K562 (cell line): ENCODE results near the gene RASD1. TPM values are rescaled to one million over a fixed set of nuclear protein-coding genes. Genes with fewer than 3 reads are reported as not detected.
"Not testable (repeated sequence)": the region's sequence is repeated elsewhere in the genome, so short reads cannot be mapped to it uniquely, and the experiment has no call there.

Experiments
- ATAC-seq: fragments of 200-7000 bp; cut with Tn5 transposase; 3 replicates; pipeline ENCODE4 v1.9.1; 2020; ENCODE audit warnings: moderate library complexity
- BruUV-seq: library from RNA; stranded (reverse); fragments of 400-500 nt; replicated peaks from 2 replicates; lab custom pipeline; 2021; lab: Mats Ljungman, UMichigan
- CTCF ChIA-PET: fragments of 300-600 bp; formaldehyde crosslinking; extraction: SDS; loops from one replicate; lab custom pipeline; 2021; ENCODE audit warnings: low intra/inter-chr PET ratio; lab: Yijun Ruan, JAX
- POLR2A ChIA-PET: fragments of 300-600, 350-650 bp; sonication (Branson Sonifier 250); formaldehyde crosslinking; extraction: SDS; loops from one replicate; lab custom pipeline; 2021; ENCODE audit warnings: antibody characterized with exemption, inconsistent platforms; lab: Yijun Ruan, JAX
- DNase-seq, 4 experiments: peaks; one replicate each; pipeline versions ENCODE4 v3.0.0 to v3.0.0-alpha.2; 2011 to 2018; ENCODE audit warnings: low spot score in 3 of 4, mixed read lengths in 3 of 4; ENCODE audit errors: extremely low read depth in 1 of 4
- FAIRE-seq: peaks from 2 replicates; lab custom pipeline; 2011; peaks lifted over from hg19 to GRCh38; lab: Jason Lieb, UNC
- H2AFZ ChIP-seq: 2 replicates; pipeline ENCODE4 v1.6.0; 2011; ENCODE audit warnings: low read depth, low read length, control low read depth, inconsistent platforms
- H3K27ac ChIP-seq: fragments of 200-600 bp; 3 replicates; pipeline ENCODE4 v1.8.0; 2011; ENCODE audit warnings: low read depth, mild to moderate bottlenecking, control low read depth, inconsistent platforms, low read length, moderate library complexity, mixed read lengths; ENCODE audit errors: extremely low read depth
- H3K27me3 ChIP-seq, 2 experiments: fragments of 300-600 bp in 1 of 2; 2 replicates in 1 of 2; 3 replicates in 1 of 2; pipeline versions ENCODE4 v1.6.0 to v1.8.0; 2011; ENCODE audit warnings: inconsistent platforms in 2 of 2, low read length in 2 of 2, mild to moderate bottlenecking in 1 of 2, mixed read lengths in 1 of 2, moderate library complexity in 1 of 2; ENCODE audit not compliant: control insufficient read depth in 2 of 2, insufficient read depth in 2 of 2
- H3K36me3 ChIP-seq: fragments of 300-600 bp; 3 replicates; pipeline ENCODE4 v1.8.0; 2011; ENCODE audit warnings: mild to moderate bottlenecking, low read length, inconsistent platforms; ENCODE audit not compliant: control insufficient read depth, insufficient read depth
- H3K4me1 ChIP-seq, 2 experiments: fragments of 200-600 bp in 1 of 2; replicated peaks in 1 of 2; 2 replicates in 1 of 2; 3 replicates in 1 of 2; pipeline versions ENCODE4 v1.5.1 to v1.8.0; 2011; ENCODE audit warnings: inconsistent platforms in 2 of 2, low read length in 2 of 2, mild to moderate bottlenecking in 1 of 2, mixed read lengths in 1 of 2, moderate library complexity in 1 of 2; ENCODE audit not compliant: control insufficient read depth in 2 of 2, insufficient read depth in 2 of 2
- H3K4me2 ChIP-seq: 2 replicates; pipeline ENCODE4 v1.6.1; 2011; ENCODE audit warnings: low read length, control low read depth, inconsistent platforms, mixed read lengths; ENCODE audit not compliant: insufficient read depth
- H3K4me3 ChIP-seq: fragments of 200-600 bp; sonication (generic), shearing (Covaris generic); 2 replicates; pipeline ENCODE4 v1.5.1; 2016; ENCODE audit warnings: control low read depth, inconsistent platforms
- H3K79me2 ChIP-seq: fragments of 200-600 bp; 3 replicates; pipeline ENCODE4 v1.8.0; 2011; ENCODE audit warnings: low read length, inconsistent platforms; ENCODE audit not compliant: control insufficient read depth, insufficient read depth
- H3K9ac ChIP-seq, 2 experiments: 2 replicates each; pipeline versions ENCODE4 v1.6.0 to v1.6.1; 2011; ENCODE audit warnings: low read depth in 2 of 2, low read length in 2 of 2, control low read depth in 1 of 2, inconsistent platforms in 1 of 2, mild to moderate bottlenecking in 1 of 2, mixed read lengths in 1 of 2; ENCODE audit not compliant: insufficient read depth in 1 of 2
- H3K9me1 ChIP-seq: one replicate; pipeline ENCODE4 v1.6.0; 2011; ENCODE audit warnings: inconsistent platforms, mild to moderate bottlenecking, low read length, moderate library complexity; ENCODE audit not compliant: control insufficient read depth, insufficient read depth
- H3K9me3 ChIP-seq: replicated peaks from 2 replicates; pipeline ENCODE4 v1.5.1; 2011; ENCODE audit warnings: low read depth, low read length, inconsistent platforms; ENCODE audit not compliant: control insufficient read depth, insufficient read depth
- H4K20me1 ChIP-seq: replicated peaks from 2 replicates; pipeline ENCODE4 v1.6.1; 2011; ENCODE audit warnings: low read length, inconsistent platforms, mixed read lengths; ENCODE audit not compliant: control insufficient read depth, insufficient read depth
- HOXB6 ChIP-seq: fragments of 250-450 bp; sonication (Bioruptor Pico); IDR thresholded peaks from 2 replicates; pipeline ENCODE4 v1.5.1; 2022; ENCODE audit warnings: mild to moderate bottlenecking, borderline replicate concordance
- NFE2 ChIP-seq: IDR thresholded peaks from 2 replicates; pipeline ENCODE4 v1.6.1; 2014; ENCODE audit warnings: antibody characterized with exemption, low read depth
- NR1H2 ChIP-seq: sonication (generic); formaldehyde crosslinking; IDR thresholded peaks from 2 replicates; pipeline ENCODE4 v1.4.0; 2020; ENCODE audit warnings: mild to moderate bottlenecking, missing genetic modification reagents
- ZFPM2 ChIP-seq: fragments of 250-450 bp; sonication (Bioruptor Pico); IDR thresholded peaks from 2 replicates; pipeline ENCODE4 v1.5.1; 2022; ENCODE audit warnings: mild to moderate bottlenecking
- ZNF707 ChIP-seq: fragments of 250-450 bp; sonication (Bioruptor Pico); conservative IDR thresholded peaks from 2 replicates; pipeline ENCODE4 v1.8.0; 2022; ENCODE audit warnings: inconsistent platforms, mild to moderate bottlenecking, moderate library complexity
- WGBS: fragments of 100-300 bp; shearing (Covaris generic); methylation state at CpG from one replicate; pipeline ENCODE4 v1.1.6; 2016; ENCODE audit warnings: low coverage, mixed read lengths; ENCODE audit not compliant: insufficient coverage; ENCODE audit errors: missing lambda C conversion rate; 5-methylcytosine and 5-hydroxymethylcytosine counted together
- in situ Hi-C: fragments of 300-500 bp; cut with MboI; formaldehyde crosslinking; loops from 4 replicates; pipeline ENCODE4 v1.15.0; 2018; ENCODE audit warnings: inconsistent platforms, mixed read lengths
- intact Hi-C: fragments of 100-400 bp; cut with micrococcal nuclease; formaldehyde crosslinking; loops from 2 replicates; pipeline ENCODE4 v1.14.2; 2022
- polyA plus RNA-seq, 8 experiments: library from polyadenylated mRNA; depleted of rRNA in 4 of 8; stranded (reverse) in 5 of 8; unstranded in 3 of 8; fragments of >200 nt; fragmentation: Nextera tagmentation in 2 of 8; fragmentation: Illumina TruSeq in 1 of 8; extraction: Ambion mirVana in 2 of 8; extraction: Trizol in 1 of 8; gene quantifications; 2 replicates each; pipeline versions ENCODE4 v1.2.1 to v1.2.3, GENCODE V29; 2011 to 2014; ENCODE audit warnings: inconsistent platforms in 1 of 8, missing spikeins in 1 of 8
- total RNA-seq, 7 experiments: library from RNA; depleted of rRNA in 6 of 7; stranded (reverse); fragments of >200 nt in 6 of 7; fragmentation: Illumina TruSeq in 2 of 7; extraction: Trizol in 2 of 7; gene quantifications; 2 replicates each; pipeline versions ENCODE4 v1.2.1 to v1.2.3, GENCODE V29; 2011 to 2021; ENCODE audit warnings: low replicate concordance in 1 of 7
- TF ChIP-seq, protein P1 (sequence below): IDR thresholded peaks from 2 replicates; pipeline ENCODE4 v1.6.1; 2012; ENCODE audit warnings: low read depth, low read length, improper control_type of control experiment, borderline replicate concordance

Gene RASD1
- total and polyA plus RNA-seq, 9 of the 15 experiments (the other 6 are each of a cell fraction or from before 2014, with no cell fraction given), result 0.11 TPM; not detected in 8

DNA sequence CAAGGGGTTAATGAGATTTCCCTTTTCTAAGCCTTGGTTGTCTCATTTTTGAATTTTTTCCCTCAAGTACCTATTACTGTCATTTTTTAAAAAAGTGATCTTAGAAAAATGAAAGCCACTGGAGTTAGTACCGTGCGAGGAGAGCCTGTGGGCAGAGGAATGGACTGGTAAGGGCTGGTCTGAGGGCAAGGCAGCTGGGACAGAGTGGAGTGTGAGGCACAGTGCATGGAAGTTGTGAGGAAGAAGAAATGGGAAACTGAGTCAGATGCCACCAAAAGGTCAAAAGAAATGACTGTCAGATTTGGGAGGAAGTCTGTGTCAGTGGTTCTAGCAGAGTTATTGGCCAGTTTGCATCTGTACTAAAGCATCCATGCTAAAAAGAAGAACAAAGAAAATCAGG lies 8.2 kb downstream of the RASD1 start (continued):
- no peak for TF ChIP-seq ZNF707 (CRISPR knock-in tag)
- TF ChIP-seq NR1H2 (CRISPR knock-in tag), result no peak
- TF ChIP-seq NFE2, result no peak
- TF ChIP-seq ZFPM2 (CRISPR knock-in tag), result no peak
- TF ChIP-seq HOXB6 (CRISPR knock-in tag), result no peak
- TF ChIP-seq, protein P1, sequence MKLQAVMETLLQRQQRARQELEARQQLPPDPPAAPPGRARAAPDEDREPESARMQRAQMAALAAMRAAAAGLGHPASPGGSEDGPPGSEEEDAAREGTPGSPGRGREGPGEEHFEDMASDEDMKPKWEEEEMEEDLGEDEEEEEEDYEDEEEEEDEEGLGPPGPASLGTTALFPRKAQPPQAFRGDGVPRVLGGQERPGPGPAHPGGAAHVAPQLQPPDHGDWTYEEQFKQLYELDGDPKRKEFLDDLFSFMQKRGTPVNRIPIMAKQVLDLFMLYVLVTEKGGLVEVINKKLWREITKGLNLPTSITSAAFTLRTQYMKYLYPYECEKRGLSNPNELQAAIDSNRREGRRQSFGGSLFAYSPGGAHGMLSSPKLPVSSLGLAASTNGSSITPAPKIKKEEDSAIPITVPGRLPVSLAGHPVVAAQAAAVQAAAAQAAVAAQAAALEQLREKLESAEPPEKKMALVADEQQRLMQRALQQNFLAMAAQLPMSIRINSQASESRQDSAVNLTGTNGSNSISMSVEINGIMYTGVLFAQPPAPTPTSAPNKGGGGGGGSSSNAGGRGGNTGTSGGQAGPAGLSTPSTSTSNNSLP, result no peak

DNA sequence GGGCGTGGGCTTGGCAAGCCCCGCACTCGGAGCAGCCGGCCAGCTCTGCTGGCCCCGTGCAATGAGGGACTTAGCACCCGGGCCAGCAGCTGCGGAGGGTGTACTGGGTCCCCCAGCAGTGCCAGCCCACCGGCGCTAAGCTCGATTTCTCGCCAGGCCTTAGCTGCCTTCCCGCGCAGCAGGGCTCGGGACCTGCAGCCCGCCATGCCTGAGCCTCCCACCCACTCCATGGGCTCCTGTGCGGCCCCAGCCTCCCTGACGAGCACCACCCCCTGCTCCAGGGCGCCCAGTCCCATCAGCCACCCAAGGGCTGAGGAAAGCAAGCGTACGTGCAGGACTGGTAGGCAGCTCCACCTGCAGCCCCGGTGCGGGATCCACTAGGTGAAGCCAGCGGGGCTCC lies 9.8 kb downstream of the RASD1 start:
- H3K4me3 ChIP-seq, intact Hi-C loops, ATAC-seq, H2AFZ ChIP-seq, H3K9me3 ChIP-seq, in situ Hi-C loops, H3K4me1 ChIP-seq, H3K9ac ChIP-seq, H4K20me1 ChIP-seq, H3K27ac ChIP-seq, DNase-seq, H3K9me1 ChIP-seq, H3K27me3 ChIP-seq, FAIRE-seq, H3K4me2 ChIP-seq, BruUV-seq, CTCF ChIA-PET: not testable (repeated sequence)
- H3K79me2 ChIP-seq, result peaks cover 47% of the 10 kb centered on the region
- WGBS, result 97% methylated on average over 5 of the region's 23 CpGs
- POLR2A ChIA-PET, result interaction anchor here (1.1 kb wide), 1 partner anchor 22 kb away, joined by 3 read pairs; no protein-coding TSS in a partner anchor
- H3K36me3 ChIP-seq, result peaks cover 64% of the 10 kb centered on the region; the same call in 2 of the 3 replicates
